ENCODE measurements around the gene GLG1.
"Not testable (repeated sequence)": the region's sequence is repeated elsewhere in the genome, so short reads cannot be mapped to it uniquely, and the experiment has no call there.

- TF ChIP-seq CTCF (IDR thresholded peaks at IDR 0.05; ENCODE audit: low read depth, low read length, missing input control); EGR1 (IDR thresholded peaks at IDR 0.05; ENCODE audit: low read depth in 2 of 2); MAX (IDR thresholded peaks at IDR 0.05); REST (IDR thresholded peaks at IDR 0.05); ATF3 (IDR thresholded peaks at IDR 0.05); RAD21 (IDR thresholded peaks at IDR 0.05); JUND (IDR thresholded peaks at IDR 0.05); GABPA (IDR thresholded peaks at IDR 0.05 in 1 of 2, conservative IDR thresholded peaks at IDR 0.05 in 1 of 2); RXRA (IDR thresholded peaks at IDR 0.05); YY1 (IDR thresholded peaks at IDR 0.05); FOXA1 (IDR thresholded peaks at IDR 0.05); SP1 (IDR thresholded peaks at IDR 0.05); TAF1 (conservative IDR thresholded peaks at IDR 0.05); NR2F2 (IDR thresholded peaks at IDR 0.05): not testable (repeated sequence)
Observed at GRCh38 chr16:74537746-74538145, 69.2 kb downstream of the GLG1 start.
